Measurements from ENCODE around the gene LMOD1.

LMOD1 gene

GRCh38 chr1:201933840-201934430, 12.4 kb downstream of the LMOD1 start:
- H3K4me2 ChIP-seq (ENCODE audit: low read length), result no peak overlapping the region
- no peaks in the 10 kb centered on the region for H3K79me2 ChIP-seq (ENCODE audit: low read length)
- no peak overlapping the region for H3K9ac ChIP-seq (ENCODE audit: low read length)
- TF ChIP-seq CTCF (IDR thresholded peaks at IDR 0.05; ENCODE audit: low read depth, low read length) (no peak), EZH2phosphoT487 (IDR thresholded peaks at IDR 0.05; ENCODE audit: low read depth) (no peak)
- H3K36me3 ChIP-seq (replicated peaks; ENCODE audit: low read depth, low read length), result no peaks in the 10 kb centered on the region
- H3K27me3 ChIP-seq (ENCODE audit: low read depth, low read length), result peaks cover 46% of the 10 kb centered on the region
- no peaks in the 10 kb centered on the region for H4K20me1 ChIP-seq (ENCODE audit: insufficient read depth, low read length)
- H3K4me1 ChIP-seq (ENCODE audit: low read length), result no peaks in the 10 kb centered on the region
- H3K27ac ChIP-seq (ENCODE audit: low read length), result no peak overlapping the region
- no peak overlapping the region for H3K4me3 ChIP-seq (ENCODE audit: low read length)
- no peak overlapping the region for H2AFZ ChIP-seq (ENCODE audit: low read depth, low read length)
- no peaks in the 10 kb centered on the region for H3K9me3 ChIP-seq (ENCODE audit: insufficient read depth, low read length)

- Histone ChIP-seq H3K9ac (ENCODE audit: low read length) (no peak overlapping the region), H3K36me3 (replicated peaks; ENCODE audit: low read depth, low read length) (no peaks in the 10 kb centered on the region), H3K27ac (ENCODE audit: low read length) (no peak overlapping the region), H4K20me1 (ENCODE audit: insufficient read depth, low read length) (no peaks in the 10 kb centered on the region), H2AFZ (ENCODE audit: low read depth, low read length) (no peak overlapping the region), H3K79me2 (ENCODE audit: low read length) (no peaks in the 10 kb centered on the region), H3K4me2 (ENCODE audit: low read length) (no peak overlapping the region), H3K27me3 (ENCODE audit: low read depth, low read length) (peaks cover 46% of the 10 kb centered on the region), H3K4me1 (ENCODE audit: low read length) (no peaks in the 10 kb centered on the region), H3K4me3 (ENCODE audit: low read length) (no peak overlapping the region), H3K9me3 (ENCODE audit: insufficient read depth, low read length) (no peaks in the 10 kb centered on the region)
- TF ChIP-seq CTCF (IDR thresholded peaks at IDR 0.05; ENCODE audit: low read depth, low read length), result no peak
- TF ChIP-seq EZH2phosphoT487 (IDR thresholded peaks at IDR 0.05; ENCODE audit: low read depth), result no peak
These were observed 15.5 kb downstream of the LMOD1 start for GRCh38 chr1:201930803-201931202.

- Histone ChIP-seq H3K79me2 (ENCODE audit: low read length) (no peaks in the 10 kb centered on the region), H4K20me1 (ENCODE audit: insufficient read depth, low read length) (no peaks in the 10 kb centered on the region), H3K4me1 (ENCODE audit: low read length) (no peaks in the 10 kb centered on the region), H2AFZ (ENCODE audit: low read depth, low read length) (no peak overlapping the region), H3K36me3 (replicated peaks; ENCODE audit: low read depth, low read length) (no peaks in the 10 kb centered on the region), H3K9me3 (ENCODE audit: insufficient read depth, low read length) (no peaks in the 10 kb centered on the region), H3K4me3 (ENCODE audit: low read length) (no peak overlapping the region), H3K27me3 (ENCODE audit: low read depth, low read length) (peaks cover 46% of the 10 kb centered on the region), H3K9ac (ENCODE audit: low read length) (no peak overlapping the region), H3K4me2 (ENCODE audit: low read length) (no peak overlapping the region), H3K27ac (ENCODE audit: low read length) (no peak overlapping the region)
- TF ChIP-seq EZH2phosphoT487 (IDR thresholded peaks at IDR 0.05; ENCODE audit: low read depth) (no peak), CTCF (IDR thresholded peaks at IDR 0.05; ENCODE audit: low read depth, low read length) (no peak)
These were observed 16.2 kb downstream of the LMOD1 start for GRCh38 chr1:201930137-201930536.

- Histone ChIP-seq H3K27me3 (ENCODE audit: low read depth, low read length) (peaks cover 32% of the 10 kb centered on the region), H3K36me3 (replicated peaks; ENCODE audit: low read depth, low read length) (no peaks in the 10 kb centered on the region), H3K4me2 (ENCODE audit: low read length) (no peak overlapping the region), H3K4me1 (ENCODE audit: low read length) (no peaks in the 10 kb centered on the region), H3K9me3 (ENCODE audit: insufficient read depth, low read length) (no peaks in the 10 kb centered on the region), H4K20me1 (ENCODE audit: insufficient read depth, low read length) (no peaks in the 10 kb centered on the region), H3K79me2 (ENCODE audit: low read length) (no peaks in the 10 kb centered on the region), H3K9ac (ENCODE audit: low read length) (no peak overlapping the region), H3K27ac (ENCODE audit: low read length) (no peak overlapping the region), H2AFZ (ENCODE audit: low read depth, low read length) (no peak overlapping the region), H3K4me3 (ENCODE audit: low read length) (no peak overlapping the region)
- TF ChIP-seq EZH2phosphoT487 (IDR thresholded peaks at IDR 0.05; ENCODE audit: low read depth) (no peak), CTCF (IDR thresholded peaks at IDR 0.05; ENCODE audit: low read depth, low read length) (no peak)
These were observed 18.1 kb downstream of the LMOD1 start for GRCh38 chr1:201928266-201928665.
